RWPE2 (cell line): ENCODE data around the gene CRACDL.
"Not testable (repeated sequence)": the region's sequence is repeated elsewhere in the genome, so short reads cannot be mapped to it uniquely, and the experiment has no call there.

Experiments used
- ATAC-seq: fragments of 200-7000 bp; cut with Tn5 transposase; 3 replicates; pipeline ENCODE4 v1.9.1; 2021; ENCODE audit warnings: low read depth
- DNase-seq: peaks from one replicate; pipeline ENCODE4 v3.0.0-alpha.2; 2020; ENCODE audit warnings: low spot score
- H3K27ac ChIP-seq: fragments of 450-650 bp; 2 replicates; pipeline ENCODE4 v1.5.1; 2017; ENCODE audit warnings: mild to moderate bottlenecking; ENCODE audit not compliant: poor library complexity, severe bottlenecking
- H3K27me3 ChIP-seq: fragments of 250-450 bp; sonication (Bioruptor Pico); 2 replicates; pipeline ENCODE4 v1.5.1; 2021; ENCODE audit warnings: mild to moderate bottlenecking, moderate library complexity; ENCODE audit not compliant: insufficient read depth, poor library complexity, severe bottlenecking
- H3K36me3 ChIP-seq: fragments of 250-450 bp; sonication (Bioruptor Pico); 2 replicates; pipeline ENCODE4 v1.5.1; 2020; ENCODE audit warnings: low read depth, mild to moderate bottlenecking, moderate library complexity
- H3K4me1 ChIP-seq: fragments of 250-450 bp; sonication (Bioruptor Pico); 2 replicates; pipeline ENCODE4 v1.5.1; 2021; ENCODE audit warnings: mild to moderate bottlenecking, moderate library complexity; ENCODE audit not compliant: insufficient read depth, poor library complexity, severe bottlenecking
- H3K4me3 ChIP-seq: fragments of 250-450 bp; sonication (Bioruptor Pico); 2 replicates; pipeline ENCODE4 v1.5.1; 2021; ENCODE audit warnings: mild to moderate bottlenecking, moderate library complexity; ENCODE audit not compliant: severe bottlenecking
- H3K9me3 ChIP-seq: fragments of 250-450 bp; sonication (Bioruptor Pico); 2 replicates; pipeline ENCODE4 v1.5.1; 2021; ENCODE audit warnings: mild to moderate bottlenecking, moderate library complexity; ENCODE audit not compliant: severe bottlenecking
- CTCF ChIP-seq: fragments of 450-650 bp; IDR thresholded peaks from one replicate; pipeline ENCODE4 v1.5.1; 2017; ENCODE audit warnings: mild to moderate bottlenecking, moderate library complexity; ENCODE audit not compliant: poor library complexity, severe bottlenecking

CRACDL gene

GRCh38 chr2:98901291-98901690 is 34.7 kb downstream of the CRACDL start:
- Histone ChIP-seq H3K27me3 (no peaks in the 10 kb centered on the region), H3K9me3 (no peaks in the 10 kb centered on the region), H3K4me3 (no peak overlapping the region), H3K4me1 (no peaks in the 10 kb centered on the region), H3K36me3 (no peaks in the 10 kb centered on the region), H3K27ac (no peak overlapping the region)
- no peak for DNase-seq
- no peak for ATAC-seq
- TF ChIP-seq CTCF, result no peak

GRCh38 chr2:98900721-98901120 is 35.3 kb downstream of the CRACDL start:
- H3K27me3 ChIP-seq, result no peaks in the 10 kb centered on the region
- no peak for TF ChIP-seq CTCF
- ATAC-seq, result no peak

GRCh38 chr2:98899703-98900078 is 36.3 kb downstream of the CRACDL start:
- H3K4me3 ChIP-seq, H3K27me3 ChIP-seq, ATAC-seq: not testable (repeated sequence)

More at GRCh38 chr2:98900721-98901120, 35.3 kb downstream of the CRACDL start:
- no peak overlapping the region for H3K27ac ChIP-seq
- no peaks in the 10 kb centered on the region for H3K4me1 ChIP-seq
- H3K9me3 ChIP-seq, result no peaks in the 10 kb centered on the region
- no peak for DNase-seq
- H3K36me3 ChIP-seq, result no peaks in the 10 kb centered on the region
- no peak overlapping the region for H3K4me3 ChIP-seq

DNA sequence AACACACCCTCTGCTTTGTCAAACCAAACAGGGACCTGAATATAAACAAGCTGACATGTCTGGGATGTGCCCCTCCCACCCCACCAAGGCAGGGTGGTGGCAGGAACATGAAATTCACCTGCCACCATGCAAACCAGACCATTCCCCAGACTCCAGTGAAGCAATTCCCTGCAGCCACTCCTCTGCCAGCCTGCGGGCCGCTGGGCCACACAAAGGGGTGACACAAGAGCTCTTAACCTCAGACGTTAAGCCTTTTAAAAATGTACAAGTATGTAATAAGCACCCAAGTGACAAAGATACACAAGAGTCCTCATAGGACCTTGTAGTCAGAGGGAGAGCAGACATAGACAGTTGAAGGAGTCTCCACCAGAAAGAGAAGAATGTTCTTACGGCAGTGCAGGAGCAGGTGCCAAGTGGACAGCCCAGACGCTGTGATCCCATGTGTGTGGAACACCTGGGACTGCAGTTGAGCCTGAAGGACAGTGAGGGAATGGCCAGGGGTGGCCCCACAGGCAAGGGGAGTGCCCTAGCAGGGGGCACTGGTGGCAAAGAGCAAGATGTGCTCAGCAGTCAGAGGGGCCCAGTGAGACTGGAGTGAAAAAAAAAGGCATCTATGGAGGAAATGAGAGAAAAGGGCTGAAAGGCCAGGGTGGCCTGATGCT is 36.9 kb downstream of the CRACDL start:
- no peak overlapping the region for H3K4me3 ChIP-seq
- H3K36me3 ChIP-seq, result no peaks in the 10 kb centered on the region
- no peak overlapping the region for H3K27ac ChIP-seq
- TF ChIP-seq CTCF, result no peak
- DNase-seq (no peak), ATAC-seq (no peak)
- no peaks in the 10 kb centered on the region for H3K27me3 ChIP-seq
- H3K4me1 ChIP-seq, result no peaks in the 10 kb centered on the region
- no peaks in the 10 kb centered on the region for H3K9me3 ChIP-seq

More at GRCh38 chr2:98899703-98900078, 36.3 kb downstream of the CRACDL start:
- H3K4me1 ChIP-seq, H3K9me3 ChIP-seq, DNase-seq, H3K27ac ChIP-seq, H3K36me3 ChIP-seq: not testable (repeated sequence)

GRCh38 chr2:98898423-98898841 is 37.6 kb downstream of the CRACDL start:
- Histone ChIP-seq H3K27me3 (no peaks in the 10 kb centered on the region), H3K9me3 (no peaks in the 10 kb centered on the region), H3K27ac (no peak overlapping the region), H3K4me1 (no peaks in the 10 kb centered on the region), H3K4me3 (no peak overlapping the region), H3K36me3 (no peaks in the 10 kb centered on the region)
- no peak for TF ChIP-seq CTCF
- DNase-seq, result no peak
- no peak for ATAC-seq
